Heart left ventricle (tissue), 13 donors: ENCODE measurements around the gene PLCH1.

ENCODE experiments used
- CTCF ChIP-seq, 12 donors: fragments of 200-600 bp; sonication (generic) in 4 of 12; IDR thresholded peaks; one replicate each; pipeline versions ENCODE4 v1.5.0 to v1.8.0; 2018 to 2022; ENCODE audit warnings: antibody characterized with exemption in 12 of 12, mild to moderate bottlenecking in 5 of 12
- POLR2A ChIP-seq, 2 donors: fragments of 450-650 bp; IDR thresholded peaks; one replicate each; pipeline ENCODE4 v1.6.1; 2017; ENCODE audit warnings: antibody characterized with exemption in 2 of 2, mild to moderate bottlenecking in 2 of 2, moderate library complexity in 2 of 2
- donor health status: ischemic (EF 13 %, LVEDD 7.1; RV severe dilation, severe dysfunction).
- donor health status: DM: no; HTN: yes; CAD: no.
- donor health status: DM: no; HTN: no; CAD: no.
- donor health status: ischemic (EF 25% LVEDD 6.9; RV normal size, moderate dysfunction).
- donor health status: ischemic (EF 25% LVEDD 5.7; RV mildly dilated, moderate dysfunction).
- donor health status: ischemic (EF 35%, LVEDD 5.7; RV mildly dilated, moderate dysfunction).
- donor health status: nonischemic (EF 11% LVEDD 7.7; RV severe dilation, severe dysfunction).
- donor health status: DM: yes; HTN: yes; CAD: no.
- donor health status: PGD.
- donor health status: ischemic (EF 29% LVEDD 5.4; RV normal size, mild dysfunction).
- donor health status: nonischemic (EF 23%, LVEDD 6.1; RV moderate dilation, normal function).

GRCh38 chr3:155495387-155495786, 249.5 kb downstream of the PLCH1 start:
- no peak for TF ChIP-seq CTCF (IDR thresholded peaks at IDR 0.05)
- TF ChIP-seq POLR2A (IDR thresholded peaks at IDR 0.05) = no peak
